ENCODE measurements around the gene C20orf96.
"Not testable (repeated sequence)": the region's sequence is repeated elsewhere in the genome, so short reads cannot be mapped to it uniquely, and the experiment has no call there.

C20orf96 gene, protein sequence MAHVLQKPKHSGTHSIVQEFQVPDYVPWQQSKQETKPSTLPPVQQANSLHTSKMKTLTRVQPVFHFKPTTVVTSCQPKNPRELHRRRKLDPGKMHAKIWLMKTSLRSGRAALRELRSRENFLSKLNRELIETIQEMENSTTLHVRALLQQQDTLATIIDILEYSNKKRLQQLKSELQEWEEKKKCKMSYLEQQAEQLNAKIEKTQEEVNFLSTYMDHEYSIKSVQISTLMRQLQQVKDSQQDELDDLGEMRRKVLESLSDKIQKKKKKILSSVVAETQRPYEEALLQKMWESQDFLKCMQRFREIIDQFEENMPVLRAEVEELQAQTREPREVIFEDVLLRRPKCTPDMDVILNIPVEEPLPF

DNA sequence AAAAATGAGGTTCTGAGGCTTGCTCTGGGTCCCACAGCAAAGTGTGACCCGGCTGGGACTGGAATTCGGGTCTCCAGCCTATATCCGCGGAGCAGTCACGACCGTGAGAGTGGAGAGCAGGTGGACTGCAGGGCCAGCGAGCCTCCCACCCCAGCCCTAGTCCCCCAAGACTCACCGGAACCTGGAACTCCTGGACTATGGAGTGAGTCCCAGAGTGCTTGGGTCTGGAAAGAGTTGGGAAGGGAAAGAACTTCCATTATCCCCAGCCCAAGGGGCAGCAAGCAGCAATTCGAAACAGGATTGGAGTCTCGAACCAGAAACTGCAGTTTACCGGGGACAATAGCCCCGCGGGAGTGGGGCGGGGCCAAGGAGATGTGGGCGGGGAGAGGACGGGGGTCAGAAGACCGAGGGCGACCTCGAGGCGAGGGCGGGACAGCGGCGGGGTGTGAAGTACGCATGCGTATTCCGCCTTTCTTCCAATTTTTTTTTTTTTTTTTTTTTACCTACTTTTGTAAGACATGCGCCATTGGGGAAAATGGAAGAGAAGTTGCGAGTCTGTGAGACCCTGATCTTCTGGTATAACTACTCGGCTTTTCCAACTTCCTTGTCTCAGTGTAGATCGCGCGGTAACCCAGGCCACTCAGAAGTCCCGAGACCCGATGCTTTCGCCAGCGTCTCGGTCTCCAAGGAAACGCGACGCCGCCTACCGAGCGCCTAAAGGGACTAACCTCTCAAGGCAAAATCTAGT lies at the start of gene C20orf96:
TSS of gene C20orf96 (minus strand) at position 667 of the 748 bp plus-strand sequence. CDS start at position 527, 140 bp downstream.
- Histone ChIP-seq H4K20me1 (ENCODE audit: insufficient read depth, low read length, poor library complexity, severe bottlenecking) (no peaks in the 10 kb centered on the region), H3K9me3 (ENCODE audit: insufficient read depth, low read depth, low read length) (no peaks in the 10 kb centered on the region), H3K9ac (ENCODE audit: low read depth, low read length, poor library complexity, severe bottlenecking) (peak within 1 kb of the TSS; percentile 93), H3K4me1 (ENCODE audit: insufficient read depth, low read length, poor library complexity, severe bottlenecking) (peaks cover 30% of the 10 kb centered on the region), H2AFZ (ENCODE audit: low read length) (peak within 1 kb of the TSS; percentile 99), H3K79me2 (ENCODE audit: insufficient read depth, low read length) (peaks cover 13% of the 10 kb centered on the region), H3F3A (ENCODE audit: low read depth) (no peaks in the 10 kb centered on the region; the same call in 1 of the 2 replicates), H3K27me3 (ENCODE audit: insufficient read depth, low read length, poor library complexity, severe bottlenecking) (no peaks in the 10 kb centered on the region), H3K4me2 (ENCODE audit: low read depth, low read length, poor library complexity, severe bottlenecking) (peak within 1 kb of the TSS; percentile 84), H3K9me2 (replicated peaks; ENCODE audit: low read depth, low read length) (no peaks in the 10 kb centered on the region), H3K36me3 (ENCODE audit: insufficient read depth, low read length) (no peaks in the 10 kb centered on the region), H3K4me3 (ENCODE audit: low read length, poor library complexity, severe bottlenecking) (peak within 1 kb of the TSS; percentile 97)
- no peak for TF ChIP-seq EZH2phosphoT487 (IDR thresholded peaks at IDR 0.05; ENCODE audit: borderline replicate concordance)
- TF ChIP-seq, protein P1, sequence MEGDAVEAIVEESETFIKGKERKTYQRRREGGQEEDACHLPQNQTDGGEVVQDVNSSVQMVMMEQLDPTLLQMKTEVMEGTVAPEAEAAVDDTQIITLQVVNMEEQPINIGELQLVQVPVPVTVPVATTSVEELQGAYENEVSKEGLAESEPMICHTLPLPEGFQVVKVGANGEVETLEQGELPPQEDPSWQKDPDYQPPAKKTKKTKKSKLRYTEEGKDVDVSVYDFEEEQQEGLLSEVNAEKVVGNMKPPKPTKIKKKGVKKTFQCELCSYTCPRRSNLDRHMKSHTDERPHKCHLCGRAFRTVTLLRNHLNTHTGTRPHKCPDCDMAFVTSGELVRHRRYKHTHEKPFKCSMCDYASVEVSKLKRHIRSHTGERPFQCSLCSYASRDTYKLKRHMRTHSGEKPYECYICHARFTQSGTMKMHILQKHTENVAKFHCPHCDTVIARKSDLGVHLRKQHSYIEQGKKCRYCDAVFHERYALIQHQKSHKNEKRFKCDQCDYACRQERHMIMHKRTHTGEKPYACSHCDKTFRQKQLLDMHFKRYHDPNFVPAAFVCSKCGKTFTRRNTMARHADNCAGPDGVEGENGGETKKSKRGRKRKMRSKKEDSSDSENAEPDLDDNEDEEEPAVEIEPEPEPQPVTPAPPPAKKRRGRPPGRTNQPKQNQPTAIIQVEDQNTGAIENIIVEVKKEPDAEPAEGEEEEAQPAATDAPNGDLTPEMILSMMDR (conservative IDR thresholded peaks at IDR 0.05; ENCODE audit: low read length), result no peak

DNA sequence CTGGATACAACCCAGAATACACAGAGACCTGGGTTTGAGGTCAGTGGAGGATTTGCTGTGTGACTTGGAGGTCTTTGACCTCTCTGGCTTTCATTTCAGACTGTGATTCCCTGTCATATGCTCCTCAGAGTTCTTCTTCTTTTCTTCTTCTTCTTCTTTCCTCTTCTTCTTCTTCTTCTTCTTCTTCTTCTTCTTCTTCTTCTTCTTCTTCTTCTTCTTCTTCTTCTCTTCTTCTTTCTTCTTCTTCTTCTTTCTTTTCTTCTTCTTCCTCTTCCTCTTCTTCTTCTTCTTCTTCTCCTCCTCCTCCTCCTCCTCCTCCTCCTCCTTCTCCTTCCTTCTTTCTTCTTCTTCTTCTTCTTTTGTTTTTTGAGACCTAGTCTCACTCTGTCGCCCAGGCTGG lies 45.5 kb upstream of the C20orf96 start:
- H3K4me2 ChIP-seq (ENCODE audit: low read depth, low read length, poor library complexity, severe bottlenecking); H3K27me3 ChIP-seq (ENCODE audit: insufficient read depth, low read length, poor library complexity, severe bottlenecking); H3K9ac ChIP-seq (ENCODE audit: low read depth, low read length, poor library complexity, severe bottlenecking); H4K20me1 ChIP-seq (ENCODE audit: insufficient read depth, low read length, poor library complexity, severe bottlenecking); H3K9me2 ChIP-seq (replicated peaks; ENCODE audit: low read depth, low read length); H2AFZ ChIP-seq (ENCODE audit: low read length); H3K4me1 ChIP-seq (ENCODE audit: insufficient read depth, low read length, poor library complexity, severe bottlenecking); H3K36me3 ChIP-seq (ENCODE audit: insufficient read depth, low read length); H3K79me2 ChIP-seq (ENCODE audit: insufficient read depth, low read length); H3K9me3 ChIP-seq (ENCODE audit: insufficient read depth, low read depth, low read length); H3F3A ChIP-seq (ENCODE audit: low read depth); H3K4me3 ChIP-seq (ENCODE audit: low read length, poor library complexity, severe bottlenecking): not testable (repeated sequence)

DNA sequence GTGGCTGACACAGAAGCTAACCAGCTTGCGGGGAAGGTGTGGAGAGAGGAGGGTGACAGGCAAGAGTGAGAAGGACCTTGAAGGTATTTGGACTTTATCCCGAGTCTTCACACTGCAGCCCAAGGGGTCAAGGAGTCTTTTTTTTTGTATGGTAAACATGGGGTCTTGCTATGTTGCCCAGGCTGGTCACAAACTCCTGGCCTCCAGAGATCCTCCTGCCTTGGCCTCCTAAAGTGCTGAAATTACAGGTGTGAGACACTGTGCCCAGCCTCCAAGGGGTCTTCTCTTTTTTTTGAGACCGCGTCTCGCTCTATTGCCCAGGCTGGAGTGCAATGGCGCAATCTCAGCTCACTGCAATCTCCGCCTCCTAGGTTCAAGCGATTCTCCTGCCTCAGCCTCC lies 44.0 kb upstream of the C20orf96 start:
- peaks cover 14% of the 10 kb centered on the region for H4K20me1 ChIP-seq (ENCODE audit: insufficient read depth, low read length, poor library complexity, severe bottlenecking)
- peaks cover 15% of the 10 kb centered on the region for H3K4me1 ChIP-seq (ENCODE audit: insufficient read depth, low read length, poor library complexity, severe bottlenecking)
- H2AFZ ChIP-seq (ENCODE audit: low read length), result no peak overlapping the region
- H3K9me3 ChIP-seq (ENCODE audit: insufficient read depth, low read depth, low read length), result no peaks in the 10 kb centered on the region
- no peak overlapping the region for H3K9ac ChIP-seq (ENCODE audit: low read depth, low read length, poor library complexity, severe bottlenecking)
- no peaks in the 10 kb centered on the region for H3K36me3 ChIP-seq (ENCODE audit: insufficient read depth, low read length)
- H3K27me3 ChIP-seq (ENCODE audit: insufficient read depth, low read length, poor library complexity, severe bottlenecking), result no peaks in the 10 kb centered on the region
- no peak for TF ChIP-seq EZH2phosphoT487 (IDR thresholded peaks at IDR 0.05; ENCODE audit: borderline replicate concordance)
- TF ChIP-seq, protein P1 (conservative IDR thresholded peaks at IDR 0.05; ENCODE audit: low read length), result no peak
- no peaks in the 10 kb centered on the region for H3K9me2 ChIP-seq (replicated peaks; ENCODE audit: low read depth, low read length)
- no peak overlapping the region for H3K4me2 ChIP-seq (ENCODE audit: low read depth, low read length, poor library complexity, severe bottlenecking)
- H3K4me3 ChIP-seq (ENCODE audit: low read length, poor library complexity, severe bottlenecking), result no peak overlapping the region
- peaks cover 9% of the 10 kb centered on the region; the same call in 1 of the 2 replicates for H3K79me2 ChIP-seq (ENCODE audit: insufficient read depth, low read length)
- peaks cover 5% of the 10 kb centered on the region; the same call in 1 of the 2 replicates for H3F3A ChIP-seq (ENCODE audit: low read depth)
